GM18499 (cell line): ENCODE results near the gene RSAD1.

Experiments used
- ATAC-seq: cut with Tn5 transposase; IDR thresholded peaks from one replicate; pipeline ENCODE4 v1.9.1; 2021; ENCODE audit warnings: moderate number of reproducible peaks; ENCODE audit not compliant: insufficient read depth, unreplicated experiment

The RSAD1 gene

GRCh38 chr17:50457621-50458020 is 21.0 kb upstream of the RSAD1 start:
- no peak for ATAC-seq

- ATAC-seq = no peak
Observed at GRCh38 chr17:50458270-50458669, 20.4 kb upstream of the RSAD1 start.

- ATAC-seq = no peak
Observed at GRCh38 chr17:50458701-50459676, 19.7 kb upstream of the RSAD1 start.

GRCh38 chr17:50459756-50460155 is 18.9 kb upstream of the RSAD1 start:
- ATAC-seq = no peak

GRCh38 chr17:50460831-50461526 is 17.7 kb upstream of the RSAD1 start:
- no peak for ATAC-seq

- no peak for ATAC-seq
Observed at GRCh38 chr17:50461550-50462132, 17.0 kb upstream of the RSAD1 start.

GRCh38 chr17:50462446-50462845 is 16.2 kb upstream of the RSAD1 start:
- ATAC-seq = no peak

GRCh38 chr17:50464121-50464520 is 14.5 kb upstream of the RSAD1 start:
- no peak for ATAC-seq

GRCh38 chr17:50464736-50465135 is 13.9 kb upstream of the RSAD1 start:
- no peak for ATAC-seq

- no peak for ATAC-seq
Observed at GRCh38 chr17:50465171-50465570, 13.5 kb upstream of the RSAD1 start.

- ATAC-seq = no peak
Observed at GRCh38 chr17:50465635-50466034, 13.0 kb upstream of the RSAD1 start.

GRCh38 chr17:50466371-50467113 is 12.1 kb upstream of the RSAD1 start:
- no peak for ATAC-seq

- ATAC-seq = no peak
Observed at GRCh38 chr17:50467114-50467854, 11.4 kb upstream of the RSAD1 start.

- no peak for ATAC-seq
Observed at GRCh38 chr17:50467855-50468303, 10.8 kb upstream of the RSAD1 start.

GRCh38 chr17:50468304-50469207 is 10.1 kb upstream of the RSAD1 start, which contains the start of gene CHAD:
TSS of gene CHAD (minus strand) at chr17:50468880. CDS start at chr17:50468813, 67 bp downstream.
- ATAC-seq = no peak

GRCh38 chr17:50469208-50469605 is 9.5 kb upstream of the RSAD1 start:
- ATAC-seq = no peak

- ATAC-seq = no peak
Observed at GRCh38 chr17:50469671-50470305, 8.9 kb upstream of the RSAD1 start.

GRCh38 chr17:50470426-50470825 is 8.2 kb upstream of the RSAD1 start:
- ATAC-seq = no peak
